Right lung (tissue), 5 donors: ENCODE measurements around the gene HIP1R. TPM values are rescaled to one million over a fixed set of nuclear protein-coding genes. Genes with fewer than 3 reads are reported as not detected.

Experiments used
- DNase-seq, 2 donors: peaks; one replicate each; pipeline ENCODE4 v3.0.0-alpha.2; 2013
- polyA plus RNA-seq, 5 donors: library from polyadenylated mRNA; unstranded; fragments of 120-200 nt; gene quantifications; one replicate each; pipeline versions ENCODE4 v1.2.1 to v1.2.3, GENCODE V29; 2013; ENCODE audit warnings: inconsistent platforms in 1 of 5, low replicate concordance in 1 of 5; ENCODE audit not compliant: insufficient read length in 5 of 5, insufficient read depth in 1 of 5

HIP1R gene
- polyA plus RNA-seq, 5 donors, result 21.6 to 31.7 (median 27.4) TPM

- no peak for DNase-seq
Observed at GRCh38 chr12:122845865-122846621, 10.8 kb downstream of the HIP1R start.

- no peak for DNase-seq
Observed at GRCh38 chr12:122846622-122847515, 11.6 kb downstream of the HIP1R start.

- no peak for DNase-seq
Observed at GRCh38 chr12:122847516-122847836, 12.2 kb downstream of the HIP1R start.

- DNase-seq, result no peak
Observed at GRCh38 chr12:122847921-122848421, 12.7 kb downstream of the HIP1R start.

GRCh38 chr12:122848471-122849351 lies 13.5 kb downstream of the HIP1R start:
- DNase-seq, result no peak

- no peak for DNase-seq
Observed at GRCh38 chr12:122849352-122850047, 14.2 kb downstream of the HIP1R start.

DNA sequence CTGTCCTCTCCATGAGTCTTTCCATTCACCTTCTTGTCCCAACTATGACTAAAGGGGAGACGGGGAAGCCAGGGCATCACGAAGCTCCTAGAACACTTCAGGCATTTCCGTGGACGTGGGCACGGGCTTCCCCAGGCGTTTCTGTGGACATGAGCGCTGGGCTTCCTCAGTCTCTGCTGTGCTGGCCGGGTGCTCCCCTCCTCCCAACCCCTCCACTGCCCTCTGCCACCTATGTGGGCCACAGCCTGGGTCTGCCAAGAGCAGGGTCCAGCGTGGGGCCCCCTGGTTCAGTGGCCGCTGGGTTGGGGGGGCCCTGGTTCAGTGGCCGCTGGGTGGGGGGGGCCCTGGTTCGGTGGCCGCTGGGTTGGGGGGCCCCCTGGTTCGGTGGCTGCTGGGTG lies 14.8 kb downstream of the HIP1R start:
- DNase-seq, result no peak

GRCh38 chr12:122850695-122851350 lies 15.6 kb downstream of the HIP1R start:
- no peak for DNase-seq

DNA sequence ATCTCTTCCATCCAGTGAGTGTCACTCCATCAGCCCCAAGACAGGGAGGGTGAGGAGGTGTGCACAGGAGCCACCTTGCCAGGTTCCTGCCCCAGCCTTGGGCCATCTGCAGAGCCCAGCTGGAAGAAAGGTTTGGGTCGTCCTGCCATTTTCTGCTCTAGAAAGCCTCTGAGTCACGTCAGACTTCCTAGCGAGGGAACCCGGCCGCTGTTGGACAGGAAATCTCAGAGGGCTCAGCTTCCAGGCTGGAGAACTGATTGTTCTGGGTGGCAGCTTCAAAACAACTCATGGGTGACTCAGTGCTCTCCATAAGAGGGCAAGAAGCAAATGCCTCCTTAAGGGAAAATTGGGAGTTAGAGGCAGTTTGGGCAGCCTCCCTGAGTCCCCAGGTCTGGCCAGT lies 16.6 kb downstream of the HIP1R start:
- DNase-seq, result no peak

- DNase-seq, result no peak
Observed at GRCh38 chr12:122852336-122853275, 17.3 kb downstream of the HIP1R start.

DNA sequence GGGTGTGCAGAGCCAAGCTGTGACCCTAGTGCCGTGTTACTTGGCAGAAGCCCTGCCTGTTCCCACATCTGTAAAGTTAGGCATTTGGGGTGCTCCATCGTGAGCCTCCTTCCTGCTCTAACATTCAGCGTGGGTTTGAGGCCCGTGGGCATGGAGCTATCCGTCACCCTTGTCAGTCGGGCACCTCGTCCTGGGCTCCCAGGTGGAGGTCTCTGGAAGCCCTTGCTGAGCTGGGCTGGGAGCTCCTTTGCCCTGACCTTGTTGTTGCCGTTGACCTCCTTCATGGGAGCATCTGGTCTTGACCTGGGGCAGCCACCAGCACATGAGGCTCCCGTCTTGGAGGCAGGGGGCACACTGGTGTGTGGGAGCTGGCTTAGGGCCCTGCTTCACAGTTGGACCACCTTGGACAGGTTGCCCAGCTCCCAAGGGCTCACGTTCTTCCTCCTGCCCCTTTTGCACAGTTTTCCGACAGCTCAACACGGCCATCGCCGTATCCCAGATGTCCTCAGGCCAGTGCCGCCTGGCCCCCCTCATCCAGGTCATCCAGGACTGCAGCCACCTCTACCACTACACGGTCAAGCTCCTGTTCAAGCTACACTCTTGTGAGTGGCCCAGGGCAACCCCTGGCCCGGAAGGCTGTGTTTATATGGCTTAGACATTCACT lies 18.5 kb downstream of the HIP1R start:
- DNase-seq, result no peak

- DNase-seq, result no peak
Observed at GRCh38 chr12:122854554-122854953, 19.3 kb downstream of the HIP1R start.

DNA sequence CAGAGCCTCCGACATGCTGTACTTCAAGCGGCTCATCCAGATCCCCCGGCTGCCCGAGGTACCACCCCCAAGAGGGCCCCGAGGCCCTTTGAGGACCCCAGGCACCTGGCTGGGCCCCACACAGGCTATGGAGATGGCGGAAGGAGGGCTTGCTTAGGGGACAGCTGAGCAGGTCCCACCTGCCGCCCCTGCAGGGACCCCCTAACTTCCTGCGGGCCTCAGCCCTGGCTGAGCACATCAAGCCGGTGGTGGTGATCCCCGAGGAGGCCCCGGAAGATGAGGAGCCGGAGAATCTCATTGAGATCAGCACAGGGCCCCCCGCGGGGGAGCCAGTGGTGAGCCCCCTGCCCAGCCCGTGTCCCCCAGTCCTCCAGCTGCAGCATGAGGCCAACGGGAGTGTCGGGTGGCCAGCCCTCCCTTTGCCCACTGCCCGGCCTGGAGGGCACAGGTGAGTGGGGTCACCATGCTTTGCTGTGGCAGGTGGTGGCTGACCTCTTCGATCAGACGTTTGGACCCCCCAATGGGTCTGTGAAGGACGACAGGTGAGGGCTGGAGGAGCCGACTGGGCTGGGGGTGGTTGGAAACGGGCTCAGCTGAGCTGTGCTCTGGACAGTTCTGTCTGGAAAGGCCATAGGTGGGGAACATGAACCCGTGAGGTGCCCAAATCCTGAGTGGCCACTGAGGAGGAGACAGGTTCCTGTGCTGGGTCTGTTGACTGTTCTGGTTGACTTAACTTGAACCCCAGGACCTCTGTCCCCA lies 20.0 kb downstream of the HIP1R start:
- no peak for DNase-seq

DNA sequence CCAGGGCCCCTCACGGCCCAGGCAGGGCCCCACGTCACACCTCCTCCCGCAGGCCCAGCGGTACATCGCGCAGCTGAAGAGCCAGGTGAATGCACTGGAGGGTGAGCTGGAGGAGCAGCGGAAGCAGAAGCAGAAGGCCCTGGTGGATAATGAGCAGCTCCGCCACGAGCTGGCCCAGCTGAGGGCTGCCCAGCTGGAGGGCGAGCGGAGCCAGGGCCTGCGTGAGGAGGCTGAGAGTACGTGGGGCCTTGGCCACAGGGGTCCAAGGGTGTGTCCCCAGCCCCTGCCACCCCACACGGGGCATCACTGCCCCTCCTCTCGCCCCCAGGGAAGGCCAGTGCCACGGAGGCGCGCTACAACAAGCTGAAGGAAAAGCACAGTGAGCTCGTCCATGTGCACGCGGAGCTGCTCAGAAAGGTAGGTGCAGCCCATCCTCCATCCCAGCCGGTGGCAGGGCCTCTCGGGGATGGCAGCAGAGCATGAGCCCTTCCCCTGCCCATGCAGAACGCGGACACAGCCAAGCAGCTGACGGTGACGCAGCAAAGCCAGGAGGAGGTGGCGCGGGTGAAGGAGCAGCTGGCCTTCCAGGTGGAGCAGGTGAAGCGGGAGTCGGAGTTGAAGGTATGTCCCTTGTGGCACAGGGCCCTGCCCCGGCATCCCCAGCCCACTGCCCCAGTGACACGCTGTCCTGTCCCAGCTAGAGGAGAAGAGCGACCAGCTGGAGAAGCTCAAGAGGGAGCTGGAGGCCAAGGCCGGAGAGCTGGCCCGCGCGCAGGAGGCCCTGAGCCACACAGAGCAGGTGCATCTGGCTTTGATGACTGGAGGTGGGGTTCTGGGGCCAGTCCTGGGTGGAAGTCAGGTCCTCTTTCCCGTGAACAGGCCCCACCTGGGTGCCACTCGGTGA lies 20.9 kb downstream of the HIP1R start:
- no peak for DNase-seq

DNA sequence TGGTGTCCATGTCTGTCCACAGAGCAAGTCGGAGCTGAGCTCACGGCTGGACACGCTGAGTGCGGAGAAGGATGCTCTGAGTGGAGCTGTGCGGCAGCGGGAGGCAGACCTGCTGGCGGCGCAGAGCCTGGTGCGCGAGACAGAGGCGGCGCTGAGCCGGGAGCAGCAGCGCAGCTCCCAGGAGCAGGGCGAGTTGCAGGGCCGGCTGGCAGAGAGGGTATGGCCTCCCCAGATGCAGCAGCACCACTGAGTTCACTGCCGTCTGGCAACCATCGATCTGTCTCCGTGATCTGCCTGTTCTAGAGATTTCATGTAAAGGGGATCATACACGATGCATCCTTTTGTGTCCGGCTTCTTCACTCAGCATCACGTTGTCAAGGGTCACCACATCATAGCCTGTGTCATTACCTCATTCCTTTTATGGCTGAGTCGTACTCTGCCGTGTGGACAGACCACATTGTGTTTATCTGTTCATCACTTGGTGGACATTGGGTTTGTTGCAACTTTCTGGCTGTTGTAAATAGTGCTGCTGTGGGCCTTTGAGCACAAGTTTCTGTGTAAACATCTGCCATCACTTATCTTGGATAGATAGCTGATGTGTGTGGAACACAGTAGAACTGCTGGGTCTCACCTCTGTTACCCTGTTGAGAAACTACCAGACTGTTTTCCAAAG lies 21.9 kb downstream of the HIP1R start:
- DNase-seq, result no peak

- no peak for DNase-seq
Observed at GRCh38 chr12:122858171-122858570, 22.9 kb downstream of the HIP1R start.
